LNCaP clone FGC (cell line): ENCODE results near the gene MTFMT.
"Not testable (repeated sequence)": the region's sequence is repeated elsewhere in the genome, so short reads cannot be mapped to it uniquely, and the experiment has no call there.

Source experiments
- DNase-seq: peaks from one replicate; pipeline ENCODE4 v3.0.0-alpha.2; 2011; ENCODE audit warnings: low read depth
- H3K4me3 ChIP-seq: 2 replicates; pipeline ENCODE4 v1.5.1; 2011; ENCODE audit warnings: mild to moderate bottlenecking, low read depth, low read length, control low read depth
- TF ChIP-seq, protein P1 (sequence below): IDR thresholded peaks from 2 replicates; pipeline ENCODE4 v1.5.1; 2012; ENCODE audit warnings: mild to moderate bottlenecking; ENCODE audit not compliant: control insufficient read depth, insufficient read depth; ENCODE audit errors: extremely low read depth

The MTFMT gene

DNA sequence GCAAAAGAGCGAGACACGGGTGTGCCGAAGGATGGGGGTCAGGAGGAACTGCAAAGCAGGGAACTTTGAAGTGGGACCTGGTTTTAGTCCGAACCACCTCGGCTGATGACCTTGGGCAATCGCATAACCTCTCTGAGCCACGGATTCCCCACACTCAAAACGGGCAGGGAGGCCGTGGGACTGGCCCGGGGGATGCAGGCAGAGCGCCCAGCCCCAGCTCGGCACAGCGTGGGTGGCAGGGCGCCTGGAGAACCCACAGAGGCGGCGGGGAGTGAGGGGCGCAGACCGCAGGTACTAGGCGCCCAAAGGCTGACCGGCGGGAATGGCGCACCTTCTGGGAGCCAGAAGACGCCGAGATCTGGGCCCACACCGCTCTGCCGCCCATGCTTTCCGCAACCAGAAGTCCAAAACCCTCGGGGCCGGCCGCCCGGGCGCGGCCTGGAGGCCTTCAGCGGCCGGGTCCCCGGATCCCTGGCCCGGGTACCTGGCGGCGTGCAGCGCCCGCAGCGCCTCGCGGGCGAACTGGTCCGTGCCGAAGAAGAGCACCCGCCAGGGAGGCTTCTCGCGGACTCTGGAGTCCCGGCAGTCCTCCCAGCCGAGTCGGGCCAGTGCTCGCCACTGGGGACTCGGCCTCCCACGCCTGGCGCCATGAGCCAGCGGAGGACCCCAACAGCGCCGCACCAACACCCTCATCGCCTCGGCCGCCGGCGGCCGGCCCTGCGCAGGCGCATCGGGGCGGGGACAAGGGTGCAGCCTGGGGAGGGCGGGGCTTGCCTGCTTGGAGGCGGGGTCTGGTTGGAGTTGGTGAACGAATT, at the start of gene MTFMT:
MTFMT (minus strand) TSS at position 719 of the 815 bp plus-strand sequence; CDS start at position 693, 26 bp downstream.
- TF ChIP-seq, protein P1, sequence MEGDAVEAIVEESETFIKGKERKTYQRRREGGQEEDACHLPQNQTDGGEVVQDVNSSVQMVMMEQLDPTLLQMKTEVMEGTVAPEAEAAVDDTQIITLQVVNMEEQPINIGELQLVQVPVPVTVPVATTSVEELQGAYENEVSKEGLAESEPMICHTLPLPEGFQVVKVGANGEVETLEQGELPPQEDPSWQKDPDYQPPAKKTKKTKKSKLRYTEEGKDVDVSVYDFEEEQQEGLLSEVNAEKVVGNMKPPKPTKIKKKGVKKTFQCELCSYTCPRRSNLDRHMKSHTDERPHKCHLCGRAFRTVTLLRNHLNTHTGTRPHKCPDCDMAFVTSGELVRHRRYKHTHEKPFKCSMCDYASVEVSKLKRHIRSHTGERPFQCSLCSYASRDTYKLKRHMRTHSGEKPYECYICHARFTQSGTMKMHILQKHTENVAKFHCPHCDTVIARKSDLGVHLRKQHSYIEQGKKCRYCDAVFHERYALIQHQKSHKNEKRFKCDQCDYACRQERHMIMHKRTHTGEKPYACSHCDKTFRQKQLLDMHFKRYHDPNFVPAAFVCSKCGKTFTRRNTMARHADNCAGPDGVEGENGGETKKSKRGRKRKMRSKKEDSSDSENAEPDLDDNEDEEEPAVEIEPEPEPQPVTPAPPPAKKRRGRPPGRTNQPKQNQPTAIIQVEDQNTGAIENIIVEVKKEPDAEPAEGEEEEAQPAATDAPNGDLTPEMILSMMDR, result peak; percentile 3; the same call in 1 of the 2 replicates
- DNase-seq, result no peak
- peak within 1 kb of the TSS; percentile 88 for H3K4me3 ChIP-seq

DNA sequence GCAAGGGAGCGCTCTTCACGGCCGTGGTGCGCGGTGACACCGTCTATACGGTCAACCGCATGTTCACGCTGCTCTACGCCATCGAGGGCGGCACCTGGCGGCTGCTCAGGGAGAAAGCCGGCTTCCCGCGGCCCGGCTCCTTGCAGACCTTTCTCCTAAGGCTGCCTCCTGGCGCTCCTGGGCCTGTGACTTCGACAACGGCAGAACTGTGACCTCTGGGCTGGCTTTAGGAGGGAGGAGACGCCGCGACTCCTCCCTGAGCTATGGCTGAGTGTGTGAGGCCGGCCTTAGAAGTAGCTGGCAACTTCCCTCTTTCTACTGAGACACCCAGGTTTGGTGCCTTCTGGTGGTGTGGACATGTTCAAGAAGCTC, 48.5 kb upstream of the MTFMT start:
- TF ChIP-seq, protein P1, result peak; percentile 67
- H3K4me3 ChIP-seq, result no peak overlapping the region
- DNase-seq, result peak; percentile 21

DNA sequence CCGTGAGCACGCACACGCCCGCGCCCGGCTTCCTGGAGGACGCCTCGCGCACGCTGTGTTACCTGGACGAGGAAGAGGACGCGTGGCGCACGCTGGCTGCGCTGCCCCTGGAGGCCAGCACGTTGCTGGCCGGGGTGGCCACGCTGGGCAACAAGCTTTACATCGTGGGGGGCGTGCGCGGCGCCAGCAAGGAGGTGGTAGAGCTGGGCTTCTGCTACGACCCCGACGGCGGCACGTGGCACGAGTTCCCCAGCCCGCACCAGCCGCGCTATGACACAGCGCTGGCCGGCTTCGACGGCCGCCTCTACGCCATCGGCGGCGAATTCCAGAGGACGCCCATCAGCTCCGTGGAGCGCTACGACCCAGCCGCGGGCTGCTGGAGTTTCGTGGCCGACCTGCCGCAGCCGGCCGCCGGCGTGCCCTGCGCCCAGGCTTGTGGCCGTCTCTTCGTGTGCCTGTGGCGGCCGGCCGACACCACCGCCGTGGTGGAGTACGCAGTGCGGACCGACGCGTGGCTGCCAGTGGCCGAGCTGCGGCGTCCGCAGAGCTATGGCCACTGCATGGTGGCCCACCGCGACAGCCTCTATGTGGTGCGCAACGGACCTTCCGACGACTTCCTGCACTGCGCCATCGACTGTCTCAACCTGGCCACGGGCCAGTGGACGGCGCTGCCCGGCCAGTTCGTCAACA, 48.0 kb upstream of the MTFMT start:
- no peak for DNase-seq
- H3K4me3 ChIP-seq, result no peak overlapping the region
- TF ChIP-seq, protein P1, result no peak

DNA sequence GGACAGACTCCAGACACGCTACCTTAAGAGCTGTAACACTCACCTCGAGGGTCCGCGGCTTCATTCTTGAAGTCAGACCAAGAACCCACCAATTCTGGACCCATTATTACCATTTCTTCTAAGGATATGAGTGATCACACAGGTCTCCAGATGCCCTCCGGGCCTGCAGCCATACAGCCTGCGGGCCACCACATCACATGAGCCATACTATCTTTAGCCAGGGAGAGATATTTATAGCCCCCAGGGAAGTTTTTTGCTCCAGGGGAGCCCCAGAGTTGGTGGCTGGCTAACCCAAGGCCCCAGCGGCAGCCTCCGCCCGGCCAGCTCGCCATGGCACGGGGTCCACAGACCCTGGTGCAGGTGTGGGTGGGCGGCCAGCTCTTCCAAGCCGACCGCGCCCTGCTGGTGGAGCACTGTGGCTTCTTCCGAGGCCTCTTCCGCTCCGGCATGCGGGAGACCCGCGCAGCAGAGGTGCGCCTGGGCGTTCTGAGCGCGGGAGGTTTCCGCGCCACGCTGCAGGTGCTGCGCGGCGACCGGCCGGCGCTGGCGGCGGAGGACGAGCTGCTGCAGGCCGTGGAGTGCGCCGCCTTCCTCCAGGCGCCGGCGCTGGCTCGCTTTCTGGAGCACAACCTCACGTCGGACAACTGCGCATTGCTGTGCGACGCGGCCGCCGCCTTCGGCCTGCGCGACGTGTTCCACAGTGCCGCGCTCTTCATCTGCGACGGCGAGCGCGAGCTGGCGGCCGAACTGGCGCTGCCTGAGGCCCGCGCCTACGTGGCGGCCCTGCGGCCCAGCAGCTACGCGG, 47.2 kb upstream of the MTFMT start, which contains the start of gene KBTBD13:
KBTBD13 (plus strand) TSS at position 261 of the 805 bp plus-strand sequence; CDS start at position 331, 70 bp downstream.
- no peak for DNase-seq
- no peak within 1 kb of the TSS for H3K4me3 ChIP-seq

DNA sequence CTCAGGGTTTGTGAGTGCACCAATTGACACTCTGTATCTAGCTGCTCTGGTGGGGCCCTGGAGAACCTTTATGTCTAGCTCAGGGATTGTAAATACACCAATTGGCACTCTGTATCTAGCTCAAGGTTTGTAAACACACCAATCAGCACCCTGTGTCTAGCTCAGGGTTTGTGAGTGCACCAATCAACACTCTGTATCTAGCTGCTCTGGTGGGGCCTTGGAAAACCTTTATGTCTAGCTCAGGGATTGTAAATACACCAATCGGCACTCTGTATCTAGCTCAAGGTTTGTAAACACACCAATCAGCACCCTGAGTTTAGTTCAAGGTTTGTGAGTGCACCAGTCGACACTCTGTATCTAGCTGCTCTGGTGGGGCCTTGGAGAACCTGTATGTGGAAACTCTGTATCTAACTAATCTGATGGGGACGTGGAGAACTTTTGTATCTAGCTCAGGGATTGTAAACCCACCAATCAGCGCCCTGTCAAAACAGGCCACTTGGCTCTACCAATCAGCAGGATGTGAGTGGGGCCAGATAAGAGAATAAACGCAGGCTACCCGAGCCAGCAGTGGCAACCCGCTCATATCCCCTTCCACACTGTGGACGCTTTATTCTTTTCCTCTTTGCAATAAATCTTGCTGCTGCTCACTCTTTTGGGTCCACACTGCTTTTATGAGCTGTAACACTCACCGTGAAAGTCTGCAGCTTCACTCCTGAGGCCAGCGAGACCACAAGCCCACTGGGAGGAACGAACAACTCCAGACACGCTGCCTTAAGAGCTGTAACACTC, 46.4 kb upstream of the MTFMT start:
- not testable (repeated sequence) for DNase-seq, H3K4me3 ChIP-seq

More for the DNA sequence above, 47.2 kb upstream of the MTFMT start, which contains the start of gene KBTBD13:
- TF ChIP-seq, protein P1, result no peak

DNA sequence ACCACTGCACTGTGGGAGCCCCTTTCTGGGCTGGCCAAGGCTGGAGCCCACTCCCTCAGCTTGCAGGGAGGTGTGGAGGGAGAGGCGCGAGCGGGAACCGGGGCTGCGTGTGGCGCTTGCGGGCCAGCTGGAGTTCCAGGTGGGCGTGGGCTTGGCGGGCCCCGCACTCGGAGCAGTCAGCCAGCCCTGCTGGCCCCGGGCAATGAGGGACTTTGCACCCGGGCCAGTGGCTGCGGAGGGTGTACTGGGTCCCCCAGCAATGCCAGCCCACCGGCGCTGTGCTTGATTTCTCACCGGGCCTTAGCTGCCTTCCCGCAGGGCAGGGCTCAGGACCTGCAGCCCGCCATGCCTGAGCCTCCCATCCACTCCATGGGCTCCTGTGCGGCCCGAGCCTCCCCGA, 45.5 kb upstream of the MTFMT start:
- not testable (repeated sequence) for H3K4me3 ChIP-seq, DNase-seq

DNA sequence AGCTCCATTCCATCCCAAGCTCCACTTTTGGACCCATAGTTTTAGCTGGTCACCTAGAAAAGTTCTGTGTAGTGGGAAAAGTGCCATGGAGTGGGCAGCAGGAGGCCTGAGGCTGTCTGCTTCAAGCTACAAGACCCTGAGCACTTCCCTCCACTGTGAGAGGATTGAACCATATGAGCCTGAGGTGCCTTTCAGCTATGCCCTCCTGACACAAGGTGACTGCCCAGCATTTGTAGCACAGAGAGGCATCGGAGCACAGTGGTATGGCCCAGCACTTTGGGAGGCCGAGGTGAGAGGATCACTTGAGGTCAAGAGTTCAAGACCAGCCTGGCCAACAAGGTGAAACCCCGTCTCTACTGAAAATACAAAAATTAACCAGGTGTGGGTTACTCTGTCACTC, 43.2 kb upstream of the MTFMT start:
- TF ChIP-seq, protein P1, result no peak
- DNase-seq, result no peak
- no peak overlapping the region for H3K4me3 ChIP-seq
